Hepatocyte (in vitro differentiated cells): ENCODE results near the gene PRKD3.

ENCODE experiments used
- CTCF ChIP-seq: fragments of 200-600 bp; sonication (generic); IDR thresholded peaks from 2 replicates; pipeline ENCODE4 v1.5.1; 2016; ENCODE audit warnings: antibody characterized with exemption, mild to moderate bottlenecking; ENCODE audit not compliant: poor library complexity
- EZH2 ChIP-seq: fragments of 200-600 bp; sonication (generic); IDR thresholded peaks from 2 replicates; pipeline ENCODE4 v1.6.1; 2016; ENCODE audit warnings: antibody characterized with exemption, mild to moderate bottlenecking, borderline replicate concordance
- EZH2phosphoT487 ChIP-seq: fragments of 200-600 bp; sonication (generic); IDR thresholded peaks from one replicate; pipeline ENCODE4 v1.6.1; 2018; ENCODE audit warnings: antibody characterized with exemption, mild to moderate bottlenecking, low read depth, moderate library complexity; ENCODE audit not compliant: unreplicated experiment, severe bottlenecking

- TF ChIP-seq CTCF (no peak), EZH2 (no peak), EZH2phosphoT487 (no peak)
Observed at GRCh38 chr2:37348155-37348554, 23.5 kb upstream of the PRKD3 start.
